DOHH2 (cell line): ENCODE data around the gene DOHH.

Experiments
- CTCF ChIP-seq: fragments of 200-600 bp; sonication (generic); IDR thresholded peaks from one replicate; pipeline ENCODE4 v1.5.1; 2014; ENCODE audit warnings: antibody characterized with exemption, mild to moderate bottlenecking, low read depth, low read length; ENCODE audit not compliant: poor library complexity, severe bottlenecking
- EZH2phosphoT487 ChIP-seq: fragments of 200-600 bp; sonication (generic); IDR thresholded peaks from 2 replicates; pipeline ENCODE4 v1.6.1; 2017; ENCODE audit warnings: borderline replicate concordance, mild to moderate bottlenecking, antibody characterized with exemption, low read length, moderate library complexity, mixed read lengths

GRCh38 chr19:3478409-3479176 lies 21.9 kb downstream of the DOHH start:
- TF ChIP-seq CTCF: no peak
- no peak for TF ChIP-seq EZH2phosphoT487
